Mesenchymal stem cell (in vitro differentiated cells and primary cell): Measurements from ENCODE around the gene DCTN2.

Source experiments
- DNase-seq: peaks from one replicate; pipeline ENCODE4 v3.0.0-alpha.2; 2013
- H2AFZ ChIP-seq: one replicate; pipeline ENCODE4 v1.6.1; 2013; ENCODE audit warnings: low read depth, mild to moderate bottlenecking, control low read depth, inconsistent platforms, low read length, moderate library complexity
- H2AK5ac ChIP-seq: 2 replicates; pipeline ENCODE4 v1.6.1; 2013; ENCODE audit warnings: low read length, moderate library complexity, mild to moderate bottlenecking, inconsistent platforms; ENCODE audit not compliant: severe bottlenecking
- H2BK120ac ChIP-seq: one replicate; pipeline ENCODE4 v1.6.1; 2013; ENCODE audit warnings: low read depth, mild to moderate bottlenecking, inconsistent platforms, low read length, moderate library complexity
- H2BK12ac ChIP-seq, 2 experiments: one replicate each; pipeline ENCODE4 v1.6.1; 2013; ENCODE audit warnings: inconsistent platforms in 2 of 2, low read length in 2 of 2, mild to moderate bottlenecking in 2 of 2, moderate library complexity in 2 of 2, control low read depth in 1 of 2
- H2BK15ac ChIP-seq: one replicate; pipeline ENCODE4 v1.6.1; 2013; ENCODE audit warnings: mild to moderate bottlenecking, low read depth, inconsistent platforms; ENCODE audit not compliant: poor library complexity, severe bottlenecking
- H2BK5ac ChIP-seq: 2 replicates; pipeline ENCODE4 v1.6.1; 2013; ENCODE audit warnings: low read depth, mild to moderate bottlenecking, low read length, control low read depth, inconsistent platforms; ENCODE audit not compliant: poor library complexity, severe bottlenecking
- H3K14ac ChIP-seq, 2 experiments: one replicate each; pipeline ENCODE4 v1.6.1; 2013; ENCODE audit warnings: inconsistent platforms in 2 of 2, low read length in 2 of 2, control low read depth in 1 of 2, mild to moderate bottlenecking in 1 of 2, moderate library complexity in 1 of 2
- H3K18ac ChIP-seq, 2 experiments: one replicate each; pipeline ENCODE4 v1.6.1; 2013; ENCODE audit warnings: inconsistent platforms in 2 of 2, low read length in 2 of 2, control low read depth in 1 of 2, low read depth in 1 of 2, mild to moderate bottlenecking in 1 of 2
- H3K23ac ChIP-seq, 2 experiments: one replicate each; pipeline ENCODE4 v1.6.1; 2013; ENCODE audit warnings: inconsistent platforms in 2 of 2, low read length in 2 of 2, mild to moderate bottlenecking in 2 of 2, moderate library complexity in 2 of 2, control low read depth in 1 of 2
- H3K27ac ChIP-seq: 2 replicates; pipeline ENCODE4 v1.5.1; 2013; ENCODE audit warnings: mild to moderate bottlenecking, moderate library complexity, low read length, control low read depth, inconsistent platforms; ENCODE audit not compliant: poor library complexity, severe bottlenecking
- H3K27me3 ChIP-seq, 2 experiments: 2 replicates each; pipeline versions ENCODE4 v1.6.1 to v1.7.0; 2013; ENCODE audit warnings: low read length in 2 of 2, mild to moderate bottlenecking in 2 of 2, moderate library complexity in 2 of 2, control low read depth in 1 of 2, inconsistent platforms in 1 of 2; ENCODE audit not compliant: control insufficient read depth in 1 of 2, insufficient read depth in 1 of 2
- H3K36me3 ChIP-seq, 2 experiments: 2 replicates each; pipeline versions ENCODE4 v1.6.1 to v1.7.0; 2013; ENCODE audit warnings: low read length in 2 of 2, control low read depth in 1 of 2, inconsistent platforms in 1 of 2, low read depth in 1 of 2, mild to moderate bottlenecking in 1 of 2; ENCODE audit not compliant: insufficient read depth in 2 of 2, control insufficient read depth in 1 of 2
- H3K4ac ChIP-seq, 2 experiments: one replicate each; pipeline ENCODE4 v1.6.1; 2013; ENCODE audit warnings: inconsistent platforms in 2 of 2, low read length in 2 of 2, mild to moderate bottlenecking in 2 of 2, moderate library complexity in 2 of 2, control low read depth in 1 of 2, low read depth in 1 of 2
- H3K4me1 ChIP-seq: 2 replicates; pipeline ENCODE4 v1.6.1; 2013; ENCODE audit warnings: low read depth, low read length, control low read depth; ENCODE audit not compliant: control insufficient read depth, insufficient read depth
- H3K4me2 ChIP-seq: 2 replicates; pipeline ENCODE4 v1.6.1; 2013; ENCODE audit warnings: low read length, mild to moderate bottlenecking, inconsistent platforms; ENCODE audit not compliant: poor library complexity, severe bottlenecking
- H3K4me3 ChIP-seq, 2 experiments: 2 replicates each; pipeline versions ENCODE4 v1.5.1 to v1.7.0; 2013; ENCODE audit warnings: low read length in 2 of 2, mild to moderate bottlenecking in 2 of 2, control low read depth in 1 of 2, low read depth in 1 of 2; ENCODE audit not compliant: insufficient read depth in 1 of 2
- H3K79me1 ChIP-seq: replicated peaks from 2 replicates; pipeline ENCODE4 v1.6.1; 2013; ENCODE audit warnings: mild to moderate bottlenecking, control low read depth, low read length, inconsistent platforms; ENCODE audit not compliant: poor library complexity, severe bottlenecking
- H3K9ac ChIP-seq: 2 replicates; pipeline ENCODE4 v1.7.0; 2013; ENCODE audit warnings: mild to moderate bottlenecking, low read length, moderate library complexity
- H3K9me3 ChIP-seq: 2 replicates; pipeline ENCODE4 v1.7.0; 2013; ENCODE audit warnings: mild to moderate bottlenecking, low read length; ENCODE audit not compliant: control insufficient read depth
- H4K8ac ChIP-seq: one replicate; pipeline ENCODE4 v1.6.1; 2013; ENCODE audit warnings: inconsistent platforms, mild to moderate bottlenecking, low read length, moderate library complexity
- H4K91ac ChIP-seq: one replicate; pipeline ENCODE4 v1.6.1; 2013; ENCODE audit warnings: mild to moderate bottlenecking, low read length, inconsistent platforms
- whole genome bisulfite sequencing: methylation state at CpG from one replicate; pipeline ENCODE4 v1.1.7; 2013; ENCODE audit warnings: mixed read lengths; 5-methylcytosine and 5-hydroxymethylcytosine counted together

The DCTN2 gene

DNA sequence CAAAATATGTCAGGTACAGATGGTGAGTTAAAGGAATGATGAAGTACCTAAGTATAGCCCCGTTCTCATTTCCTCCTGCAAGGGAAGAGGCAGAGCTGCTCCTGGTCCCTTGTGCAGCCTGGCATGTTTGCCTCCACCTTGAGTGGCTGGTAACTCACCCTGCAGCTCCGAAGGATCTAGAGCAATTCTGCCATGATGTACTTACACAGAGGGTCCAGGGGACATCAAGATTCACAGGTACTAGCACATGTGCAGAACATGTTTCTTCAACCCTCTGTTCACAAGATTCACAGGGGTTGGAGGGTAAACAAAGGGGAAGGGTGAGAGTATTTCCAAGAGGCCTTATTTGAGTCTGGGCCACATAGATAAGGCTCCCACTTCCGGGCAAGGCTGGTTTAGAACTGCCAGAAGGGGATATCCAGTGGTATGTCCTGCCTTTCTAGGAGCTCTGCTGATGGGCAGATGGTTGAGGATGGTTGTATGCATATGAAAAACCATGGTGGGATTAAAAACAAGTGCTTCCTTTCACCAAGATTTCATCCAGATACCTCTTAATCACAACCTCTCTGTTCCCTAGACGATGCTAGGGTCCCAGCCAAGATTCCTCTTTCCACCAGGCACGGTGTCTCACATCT lies 7.7 kb downstream of the DCTN2 start:
- Histone ChIP-seq H4K91ac (no peak overlapping the region), H3K27ac (no peak overlapping the region), H2BK15ac (no peak overlapping the region), H3K4me3 (no peak overlapping the region), H3K14ac (no peak overlapping the region), H3K4ac (no peak overlapping the region), H3K36me3 (peaks cover 37 to 83% of the 10 kb centered on the region in 2 experiments), H2BK5ac (no peak overlapping the region), H3K9ac (no peak overlapping the region), H2BK120ac (no peak overlapping the region), H3K23ac (no peak overlapping the region), H3K9me3 (no peaks in the 10 kb centered on the region), H2BK12ac (no peak overlapping the region), H3K79me1 (peaks cover 50% of the 10 kb centered on the region), H4K8ac (no peak overlapping the region), H3K4me2 (no peak overlapping the region), H3K18ac (no peak overlapping the region), H2AK5ac (no peak overlapping the region), H3K27me3 (no peaks in the 10 kb centered on the region), H2AFZ (no peak overlapping the region), H3K4me1 (no peaks in the 10 kb centered on the region)
- DNase-seq = no peak
- over 99% methylated on average over 5 of the region's 5 CpGs for WGBS

DNA sequence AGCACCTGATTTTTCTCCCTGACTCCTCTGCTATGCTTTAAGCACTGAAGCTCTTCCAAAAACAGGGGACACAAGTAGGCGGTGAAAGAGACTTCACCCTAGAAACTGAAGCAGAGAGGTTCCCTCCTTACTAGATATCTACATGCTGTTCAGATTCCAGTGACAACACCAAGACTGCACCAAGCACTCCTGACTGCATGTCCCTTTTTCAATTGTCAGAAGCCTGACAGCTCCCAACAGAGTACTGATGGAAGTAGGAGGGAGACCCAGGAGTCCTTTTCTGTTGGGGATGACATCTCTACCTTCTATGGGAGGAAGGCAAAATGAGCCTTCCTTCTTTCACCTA lies 10.4 kb downstream of the DCTN2 start:
- H2AK5ac ChIP-seq = no peak overlapping the region
- H3K36me3 ChIP-seq = peaks cover 57 to 91% of the 10 kb centered on the region in 2 experiments
- H3K4ac ChIP-seq = no peak overlapping the region
- H4K91ac ChIP-seq = no peak overlapping the region
- no peak overlapping the region for H2BK5ac ChIP-seq
- no peaks in the 10 kb centered on the region for H3K9me3 ChIP-seq
- no peak overlapping the region for H3K9ac ChIP-seq
- H2AFZ ChIP-seq = no peak overlapping the region
- H2BK15ac ChIP-seq = no peak overlapping the region
- no peak overlapping the region for H3K23ac ChIP-seq
- H3K4me3 ChIP-seq = no peak overlapping the region
- DNase-seq = no peak
- no peak overlapping the region for H4K8ac ChIP-seq
- no peaks in the 10 kb centered on the region for H3K4me1 ChIP-seq
- no peak overlapping the region for H2BK120ac ChIP-seq
- no peak overlapping the region for H3K27ac ChIP-seq
- WGBS = 94% methylated on average over 1 of the region's 1 CpG
- no peak overlapping the region for H3K4me2 ChIP-seq
- no peak overlapping the region for H2BK12ac ChIP-seq
- H3K18ac ChIP-seq = no peak overlapping the region
- no peaks in the 10 kb centered on the region for H3K27me3 ChIP-seq
- H3K79me1 ChIP-seq = peaks cover 49% of the 10 kb centered on the region
- H3K14ac ChIP-seq = no peak overlapping the region

DNA sequence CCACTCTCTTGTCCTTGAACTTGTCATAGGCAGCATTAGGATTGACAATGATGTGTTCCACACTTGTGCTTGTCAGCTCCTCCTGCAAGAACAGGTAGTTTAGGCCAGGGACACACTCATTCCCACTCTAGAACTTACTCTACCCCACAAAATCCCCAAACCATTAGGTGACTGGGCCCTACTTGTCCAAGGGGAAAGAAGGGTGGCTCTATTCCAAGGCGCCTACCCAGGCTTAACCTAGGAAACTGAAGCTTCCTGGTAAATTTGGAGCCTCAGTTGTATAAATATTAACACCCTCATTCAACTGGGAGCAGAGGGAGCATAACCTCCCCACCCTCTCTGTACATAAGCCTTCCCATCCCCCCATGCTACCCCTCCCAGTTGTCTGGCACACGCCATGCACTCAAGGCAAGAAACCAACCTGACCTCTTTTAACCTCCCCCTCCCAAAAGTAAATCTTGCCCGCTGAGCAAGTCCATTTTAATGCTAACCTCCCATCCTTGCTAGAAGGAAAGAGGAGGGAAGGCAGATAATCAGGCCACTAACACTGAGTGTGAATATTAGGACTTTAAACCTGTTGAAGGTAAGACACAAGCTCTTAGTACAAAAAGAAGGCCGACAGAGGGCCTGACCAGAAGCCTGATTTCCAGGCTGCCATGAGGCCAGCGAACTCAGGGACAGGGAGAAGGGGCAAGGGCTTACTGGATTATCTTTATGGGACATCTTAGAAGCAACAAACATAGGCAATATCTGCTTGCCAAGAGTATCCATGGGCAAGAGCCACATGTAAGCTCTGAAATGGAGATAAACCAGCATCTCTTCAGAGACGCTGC lies 11.0 kb downstream of the DCTN2 start:
- Histone ChIP-seq H3K4ac (no peak overlapping the region), H2AFZ (no peak overlapping the region), H3K14ac (no peak overlapping the region), H3K36me3 (peaks cover 59 to 91% of the 10 kb centered on the region in 2 experiments), H3K4me2 (no peak overlapping the region), H3K4me1 (no peaks in the 10 kb centered on the region), H3K79me1 (peaks cover 47% of the 10 kb centered on the region), H4K91ac (no peak overlapping the region), H4K8ac (no peak overlapping the region), H3K18ac (no peak overlapping the region), H3K4me3 (no peak overlapping the region), H2BK15ac (no peak overlapping the region), H2BK12ac (no peak overlapping the region), H3K27me3 (no peaks in the 10 kb centered on the region), H2BK120ac (no peak overlapping the region), H3K9ac (no peak overlapping the region), H2AK5ac (no peak overlapping the region), H3K23ac (no peak overlapping the region), H3K27ac (no peak overlapping the region), H2BK5ac (no peak overlapping the region), H3K9me3 (no peaks in the 10 kb centered on the region)
- WGBS = 70% methylated on average over 4 of the region's 6 CpGs
- no peak for DNase-seq

DNA sequence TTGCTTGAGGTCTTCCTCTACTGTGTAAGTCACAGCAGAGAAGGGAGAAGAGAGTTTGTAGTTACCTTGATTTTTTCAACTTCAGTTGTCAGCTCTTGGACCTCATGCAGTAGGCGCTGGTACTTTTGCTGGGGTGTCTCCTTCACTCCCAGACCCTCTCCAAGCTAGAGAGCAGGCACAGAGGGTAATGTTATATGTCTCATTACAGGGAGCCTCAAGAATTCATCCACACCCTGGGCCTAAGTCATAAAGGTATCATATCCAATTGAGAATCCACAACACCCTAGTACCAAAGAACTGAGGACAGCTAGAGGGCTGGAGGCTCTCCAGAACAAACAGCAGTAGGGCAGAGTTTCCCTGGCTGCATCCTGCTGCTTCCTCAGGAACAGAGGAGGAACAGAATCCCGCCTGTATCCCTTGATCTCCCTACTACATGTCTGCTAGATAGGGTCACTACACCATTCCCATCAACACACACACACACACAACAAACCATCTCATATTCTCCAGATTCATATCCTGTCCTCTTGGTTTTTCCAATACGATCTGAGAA lies 11.9 kb downstream of the DCTN2 start:
- no peak overlapping the region for H2AFZ ChIP-seq
- no peak overlapping the region for H3K18ac ChIP-seq
- no peak overlapping the region for H3K9ac ChIP-seq
- no peak overlapping the region for H3K4me3 ChIP-seq
- H2BK120ac ChIP-seq = no peak overlapping the region
- no peak overlapping the region for H3K4me2 ChIP-seq
- H3K36me3 ChIP-seq = peaks cover 62 to 91% of the 10 kb centered on the region in 2 experiments
- no peak overlapping the region for H3K14ac ChIP-seq
- DNase-seq = no peak
- H4K91ac ChIP-seq = no peak overlapping the region
- no peak overlapping the region for H2BK5ac ChIP-seq
- H3K23ac ChIP-seq = no peak overlapping the region
- H3K4me1 ChIP-seq = no peaks in the 10 kb centered on the region
- H3K79me1 ChIP-seq = peaks cover 43% of the 10 kb centered on the region
- H3K9me3 ChIP-seq = no peaks in the 10 kb centered on the region
- no peak overlapping the region for H4K8ac ChIP-seq
- no peak overlapping the region for H3K27ac ChIP-seq
- H2BK15ac ChIP-seq = no peak overlapping the region
- no peak overlapping the region for H2AK5ac ChIP-seq
- no peak overlapping the region for H2BK12ac ChIP-seq
- 96% methylated on average over 2 of the region's 3 CpGs for WGBS
- H3K27me3 ChIP-seq = no peaks in the 10 kb centered on the region
- H3K4ac ChIP-seq = no peak overlapping the region
